Measurements from ENCODE around the gene AUP1. TPM values are rescaled to one million over a fixed set of nuclear protein-coding genes. Genes with fewer than 3 reads are reported as not detected.

AUP1 gene
- total RNA-seq = 48.2 TPM

GRCh38 chr2:74529357-74530238 lies at the start of gene AUP1, which contains the start of gene HTRA2:
AUP1 (minus strand) TSS chr2:74529706; CDS start chr2:74529629, 77 bp downstream.
HTRA2 (plus strand) TSS chr2:74529933; CDS start chr2:74530007, 74 bp downstream.

GRCh38 chr2:74553892-74554819 lies 24.6 kb upstream of the AUP1 start, which contains the start of the genes DOK1 and LOXL3:
DOK1 (plus strand) TSS chr2:74554720; CDS start chr2:74554755, 35 bp downstream.
LOXL3 (minus strand) TSS chr2:74553942; CDS start chr2:74552634, 1,308 bp downstream.

GRCh38 chr2:74525717-74526648 lies 3.5 kb downstream of the AUP1 start, which contains the start of gene DQX1:
DQX1 (minus strand) TSS chr2:74526231; CDS start chr2:74525729, 502 bp downstream.

GRCh38 chr2:74514368-74515270 lies 14.9 kb downstream of the AUP1 start, which contains the start of gene TLX2:
TLX2 (plus strand) TSS chr2:74514450; CDS start chr2:74514807, 357 bp downstream.

GRCh38 chr2:74507145-74507925 lies 22.2 kb downstream of the AUP1 start, which contains the start of gene PCGF1:
PCGF1 (minus strand) TSS chr2:74507695; CDS start chr2:74507668, 27 bp downstream.

GRCh38 chr2:74499267-74499939 lies 30.1 kb downstream of the AUP1 start, which contains the start of gene LBX2:
LBX2 (minus strand) TSS chr2:74499603; CDS start chr2:74499537, 66 bp downstream.

GRCh38 chr2:74482801-74483674 lies 46.5 kb downstream of the AUP1 start, which contains the start of the genes CCDC142 and TTC31:
CCDC142 (minus strand) TSS chr2:74482998; CDS start chr2:74482837, 161 bp downstream.
TTC31 (plus strand) TSS chr2:74483081; CDS start chr2:74483096, 15 bp downstream.

Other genes with a start within 250 kb of the AUP1 start
- gene SLC4A5, start 186.3 kb downstream of the AUP1 start, total RNA-seq = 3.2 TPM
- 159 TPM for gene DCTN1, start 149.4 kb downstream of the AUP1 start, total RNA-seq
- 0.92 TPM for gene C2orf81, start 108.1 kb downstream of the AUP1 start, total RNA-seq
- 34.4 TPM for gene WDR54, start 108.0 kb downstream of the AUP1 start, total RNA-seq
- 11.1 TPM for gene RTKN, start 87.8 kb downstream of the AUP1 start, total RNA-seq
- 10.1 TPM for gene INO80B, start 74.6 kb downstream of the AUP1 start, total RNA-seq
- gene WBP1, start 71.3 kb downstream of the AUP1 start, total RNA-seq = 26.5 TPM
- 23.1 TPM for gene MOGS, start 64.3 kb downstream of the AUP1 start, total RNA-seq
- gene MRPL53, start 57.0 kb downstream of the AUP1 start, total RNA-seq = 15.0 TPM
- gene CCDC142, start 46.7 kb downstream of the AUP1 start, total RNA-seq = 31.1 TPM
- gene TTC31, start 46.6 kb downstream of the AUP1 start, total RNA-seq = 11.8 TPM
- not detected for gene LBX2, start 30.1 kb downstream of the AUP1 start, total RNA-seq
- 9.5 TPM for gene PCGF1, start 22.0 kb downstream of the AUP1 start, total RNA-seq
- not detected for gene TLX2, start 15.3 kb downstream of the AUP1 start, total RNA-seq
- gene DQX1, start 3.5 kb downstream of the AUP1 start, total RNA-seq = not detected
- gene HTRA2, start 227 bp upstream of the AUP1 start, total RNA-seq = 46.1 TPM
- gene LOXL3, start 24.2 kb upstream of the AUP1 start, total RNA-seq = 6.7 TPM
- 5.3 TPM for gene DOK1, start 25.0 kb upstream of the AUP1 start, total RNA-seq
- gene M1AP, start 118.6 kb upstream of the AUP1 start, total RNA-seq = 2.3 TPM
- 21.0 TPM for gene SEMA4F, start 124.5 kb upstream of the AUP1 start, total RNA-seq